HG03103 (cell line): ENCODE data around the gene LOXL3.

Experiments
- ATAC-seq: cut with Tn5 transposase; IDR thresholded peaks from one replicate; pipeline ENCODE4 v1.9.1; 2021; ENCODE audit warnings: low read depth; ENCODE audit not compliant: unreplicated experiment

Gene LOXL3

DNA sequence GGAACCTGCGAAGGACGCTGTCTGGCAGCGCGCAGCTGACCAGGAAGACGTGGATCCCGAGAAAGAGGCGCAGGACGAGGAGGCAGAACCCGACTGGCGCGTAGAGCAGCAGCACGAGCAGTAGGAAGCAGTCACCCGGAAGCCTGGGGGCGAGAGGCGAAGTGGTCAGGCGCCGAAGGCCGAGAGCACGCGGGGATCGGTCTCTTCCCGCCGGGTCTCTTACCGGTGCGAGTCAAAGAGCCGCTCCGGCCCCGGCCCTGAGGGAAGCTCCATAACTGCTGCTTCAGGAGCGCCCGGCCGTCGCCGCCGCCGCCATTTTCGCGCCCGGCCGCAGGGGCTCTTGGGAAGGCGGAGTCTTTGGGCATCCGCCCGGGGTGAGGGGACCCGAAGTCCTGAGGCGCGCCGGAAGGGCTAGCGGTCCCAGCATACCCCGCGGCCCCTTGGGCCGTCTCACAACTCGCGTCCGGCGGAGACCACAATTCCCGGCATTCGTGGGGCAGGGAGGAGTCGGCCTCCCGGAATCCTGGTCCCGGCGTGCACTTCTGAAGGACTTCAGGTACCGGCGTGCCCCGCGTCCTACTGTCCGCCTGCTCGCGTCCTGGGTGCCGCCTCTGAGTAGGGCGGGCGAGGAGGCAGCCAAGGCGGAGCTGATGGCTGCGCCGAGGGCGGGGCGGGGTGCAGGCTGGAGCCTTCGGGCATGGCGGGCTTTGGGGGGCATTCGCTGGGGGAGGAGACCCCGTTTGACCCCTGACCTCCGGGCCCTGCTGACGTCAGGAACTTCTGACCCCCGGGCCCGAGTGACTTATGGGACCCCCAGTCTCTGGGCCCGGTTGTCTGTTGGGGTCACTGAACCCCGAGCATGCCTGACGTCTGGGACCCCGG is 24.1 kb downstream of the LOXL3 start, which contains the start of the genes AUP1 and HTRA2:
Gene AUP1 (minus strand): TSS at position 350 of the 882 bp plus-strand sequence. CDS start 77 bp downstream, at position 273.
Gene HTRA2 (plus strand): TSS at position 577 of the 882 bp plus-strand sequence. CDS start 74 bp downstream, at position 651.
- peak; percentile 70 for ATAC-seq

DNA sequence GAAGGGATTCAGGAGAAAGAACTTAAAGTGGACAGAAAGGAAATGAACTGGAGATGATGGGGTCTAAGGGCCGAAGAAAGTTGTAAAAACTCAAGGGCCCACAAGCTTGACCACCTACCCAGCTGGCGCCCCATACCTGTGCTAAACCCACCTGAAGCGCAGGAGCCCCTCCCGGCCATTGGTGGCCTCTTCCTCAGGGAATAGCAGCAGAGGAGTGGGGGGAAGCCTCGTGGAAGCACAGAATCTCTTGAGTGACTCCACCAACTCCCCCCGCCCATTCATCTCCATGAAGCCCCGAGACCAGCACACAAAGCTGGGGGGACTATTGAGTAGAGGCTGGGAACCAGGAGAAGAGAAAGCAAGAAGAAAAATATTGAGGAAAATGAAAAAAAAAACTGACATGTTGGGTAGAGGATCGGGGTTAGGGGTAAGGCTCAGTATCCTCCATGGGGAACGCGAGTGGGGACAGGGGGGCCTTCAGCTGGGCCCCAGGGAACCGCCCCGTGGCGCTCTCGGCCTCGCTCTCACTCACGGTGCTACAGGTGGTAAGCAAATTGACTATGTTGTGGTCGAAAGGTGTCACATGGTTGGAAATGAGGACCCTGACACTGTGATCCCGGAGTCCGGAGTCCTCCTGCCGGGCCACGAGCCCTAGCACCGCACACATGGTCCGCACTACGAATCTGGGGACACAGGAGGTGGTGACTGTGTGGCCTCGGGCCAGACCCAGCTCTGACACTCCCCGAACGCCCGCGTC is 25.0 kb downstream of the LOXL3 start:
- no peak for ATAC-seq

DNA sequence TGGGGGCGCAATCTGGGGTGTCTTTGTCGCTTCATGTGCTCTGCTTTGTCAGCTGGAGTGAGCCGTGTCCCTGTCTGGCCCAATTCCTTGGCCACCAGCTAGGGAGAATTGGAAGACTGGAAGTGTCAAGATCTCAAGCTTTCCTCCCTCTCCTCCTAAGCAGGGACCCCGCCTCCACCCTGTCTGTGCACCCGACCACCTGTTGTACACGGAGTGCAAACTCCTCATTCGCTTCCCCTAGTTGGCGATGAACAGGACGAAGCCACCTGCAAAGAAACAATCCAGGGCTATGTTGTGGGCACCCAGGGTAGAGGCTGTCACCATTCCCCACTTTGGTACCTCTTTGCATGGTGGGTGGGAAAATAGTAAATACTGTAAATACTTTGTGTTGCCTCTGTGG is 26.0 kb downstream of the LOXL3 start:
- ATAC-seq: no peak

DNA sequence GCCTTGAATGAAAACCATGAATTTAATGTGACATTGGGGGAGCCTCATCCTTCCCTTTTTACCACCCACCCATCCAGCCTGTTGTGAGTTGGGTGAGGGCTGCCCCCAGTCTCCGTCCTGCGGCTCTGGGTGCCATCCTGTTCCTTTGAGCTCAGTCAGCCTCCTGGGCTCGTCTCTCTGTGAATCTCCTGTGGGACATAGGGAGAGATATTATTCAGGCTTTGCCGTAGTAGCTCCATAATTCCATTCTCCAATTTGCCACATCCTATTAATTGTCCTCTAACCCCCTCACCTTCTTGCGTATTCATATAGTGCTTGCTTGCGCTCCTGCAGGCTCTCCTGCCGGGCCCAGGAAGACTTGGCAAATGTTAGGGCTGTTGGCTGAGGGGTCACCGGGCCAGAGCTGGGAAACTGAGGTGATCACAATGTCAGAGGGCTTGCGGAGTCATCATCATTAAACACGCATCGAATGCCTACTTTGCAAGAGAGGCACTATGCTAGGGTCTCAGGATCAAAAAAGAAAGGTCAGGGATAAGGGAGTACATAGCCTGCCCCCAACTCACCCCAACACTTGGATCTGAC is 27.0 kb downstream of the LOXL3 start:
- no peak for ATAC-seq

DNA sequence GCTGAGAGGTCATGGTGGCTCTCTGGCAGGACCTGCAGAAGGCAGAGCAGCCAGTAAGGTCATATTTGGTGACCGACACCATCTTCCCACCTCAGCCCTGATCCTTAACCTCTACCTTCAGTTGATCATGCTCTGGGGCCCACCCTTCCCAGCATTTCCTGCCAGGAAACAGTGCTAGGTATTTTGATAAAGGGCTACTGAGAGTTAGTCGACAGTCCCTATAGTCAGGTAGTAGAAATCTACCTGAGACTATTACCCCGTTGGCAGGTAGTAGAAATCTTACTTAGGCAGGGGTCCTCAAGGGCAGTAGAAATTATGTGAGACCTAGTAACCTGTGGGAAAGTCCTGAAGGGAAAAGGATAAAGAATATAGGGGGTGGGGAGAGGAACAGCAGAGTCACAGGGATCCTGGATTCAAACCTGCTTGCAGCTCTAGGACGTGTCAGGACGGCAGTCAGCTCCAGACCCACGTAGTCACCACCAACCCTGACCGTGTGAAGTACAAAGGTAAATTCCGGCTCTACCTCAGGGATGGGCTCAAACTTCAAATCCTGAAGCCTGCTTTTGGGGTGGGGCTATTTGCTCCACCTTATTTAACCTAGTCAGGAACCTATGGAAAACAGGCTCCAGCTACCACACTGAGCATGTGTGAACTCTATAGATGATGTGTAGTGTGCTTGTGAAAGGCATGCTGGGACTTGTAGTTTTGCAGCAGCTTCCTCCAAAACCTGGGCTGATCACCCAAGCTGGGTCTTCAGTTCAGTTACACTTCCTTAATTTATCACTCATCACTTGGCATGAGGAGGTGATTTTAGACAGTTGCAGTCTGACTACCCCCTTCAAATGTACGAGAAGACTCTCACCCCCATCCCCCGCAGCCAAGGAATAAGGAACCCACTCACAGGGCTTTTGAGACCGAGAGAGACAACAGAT is 27.8 kb downstream of the LOXL3 start, which contains the start of gene DQX1:
Gene DQX1 (minus strand): TSS at position 515 of the 932 bp plus-strand sequence. CDS start 502 bp downstream, at position 13.
- ATAC-seq: peak; percentile 36

DNA sequence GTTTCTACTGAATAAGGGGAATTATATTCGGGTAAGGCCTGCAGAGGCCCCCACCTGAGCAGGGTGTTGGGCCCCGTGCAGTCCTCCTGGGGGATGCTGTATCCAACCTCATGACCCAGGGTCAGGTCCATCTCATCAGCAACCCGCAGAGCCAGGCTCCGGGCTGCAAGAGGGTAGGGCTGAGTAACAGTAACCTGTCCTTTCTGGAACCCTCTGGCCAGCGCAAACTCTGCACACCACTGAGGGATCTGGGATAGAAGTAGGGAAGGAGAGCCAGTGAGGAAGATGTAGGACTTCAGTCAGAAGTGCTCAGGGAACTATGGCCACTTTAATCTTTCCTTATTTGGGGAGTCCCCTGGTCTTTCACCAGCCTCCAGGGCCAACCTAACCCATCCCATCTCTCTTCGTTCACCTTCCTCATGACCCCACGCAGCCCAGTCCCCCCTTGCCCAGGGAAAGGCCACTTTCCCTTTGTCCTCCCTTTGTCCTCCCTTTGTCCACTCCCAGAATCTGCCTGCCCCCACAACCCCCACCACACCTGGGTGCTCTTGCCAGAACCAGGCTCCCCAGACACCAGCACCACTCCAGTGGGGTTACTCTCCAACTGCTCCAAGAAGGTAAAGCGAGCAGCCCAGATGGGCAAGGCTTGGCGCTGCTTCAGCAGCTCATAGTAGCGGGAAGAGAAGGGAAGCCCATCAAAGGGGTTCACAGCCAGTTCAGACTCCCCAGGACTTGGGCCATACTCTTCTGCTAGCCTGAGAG is 28.6 kb downstream of the LOXL3 start:
- ATAC-seq: no peak

DNA sequence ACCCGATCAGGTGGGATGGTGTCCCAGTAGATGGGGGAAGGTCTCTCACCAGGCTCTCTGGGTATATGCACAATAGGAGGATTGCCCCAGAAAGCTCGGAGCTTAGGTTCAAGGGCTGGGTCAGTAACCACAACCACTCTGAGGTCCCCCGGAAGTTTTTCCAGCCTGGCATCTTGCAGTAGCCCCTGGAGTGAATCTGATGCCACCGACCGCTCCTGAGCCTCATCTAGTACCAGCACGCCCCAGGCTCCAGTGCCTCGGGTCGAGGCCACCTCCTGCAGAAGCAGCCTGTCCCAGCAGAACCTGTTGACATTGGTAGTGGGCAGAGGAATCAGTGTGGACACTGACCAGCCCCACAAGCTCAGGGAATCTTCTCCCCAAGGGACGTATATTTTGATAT is 29.7 kb downstream of the LOXL3 start:
- no peak for ATAC-seq

DNA sequence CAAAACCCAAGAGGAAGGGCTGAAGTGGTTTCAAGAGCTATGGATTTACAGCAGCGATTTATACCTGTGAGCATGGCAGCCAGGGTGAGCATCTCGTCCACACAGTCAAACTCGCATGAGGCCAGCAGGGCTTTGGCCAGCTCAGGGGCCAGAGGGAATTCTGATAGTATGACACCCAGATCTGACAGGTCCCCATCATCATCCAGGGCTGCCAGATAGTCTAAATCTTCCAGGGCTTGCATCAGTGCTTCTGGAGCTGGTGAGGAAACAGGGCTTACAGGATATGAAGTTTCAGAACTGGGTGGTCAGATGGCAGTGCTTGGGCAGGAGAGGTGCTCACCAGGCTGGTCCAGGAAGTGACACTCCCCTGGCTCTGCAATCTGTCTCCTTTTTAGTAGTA is 31.2 kb downstream of the LOXL3 start:
- ATAC-seq: no peak

DNA sequence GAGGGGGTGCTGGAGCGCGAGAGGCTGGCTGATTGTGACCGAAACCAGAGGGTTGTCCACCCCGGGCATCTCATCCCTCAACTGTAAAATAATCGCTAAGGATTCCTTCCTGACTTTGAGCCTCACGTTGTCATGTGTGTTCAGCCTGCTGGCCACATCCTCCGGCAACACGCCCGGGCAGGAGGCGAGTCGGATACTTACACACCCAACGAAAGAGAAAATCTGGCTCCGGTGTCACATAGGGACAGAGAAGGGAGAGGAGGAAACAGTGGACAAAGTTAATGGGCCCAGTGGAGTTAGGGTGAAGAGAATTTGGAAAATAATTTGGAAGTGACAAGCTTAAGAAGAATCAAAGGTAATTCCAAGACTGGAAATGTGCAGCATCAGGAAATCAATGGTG is 37.1 kb downstream of the LOXL3 start:
- no peak for ATAC-seq

DNA sequence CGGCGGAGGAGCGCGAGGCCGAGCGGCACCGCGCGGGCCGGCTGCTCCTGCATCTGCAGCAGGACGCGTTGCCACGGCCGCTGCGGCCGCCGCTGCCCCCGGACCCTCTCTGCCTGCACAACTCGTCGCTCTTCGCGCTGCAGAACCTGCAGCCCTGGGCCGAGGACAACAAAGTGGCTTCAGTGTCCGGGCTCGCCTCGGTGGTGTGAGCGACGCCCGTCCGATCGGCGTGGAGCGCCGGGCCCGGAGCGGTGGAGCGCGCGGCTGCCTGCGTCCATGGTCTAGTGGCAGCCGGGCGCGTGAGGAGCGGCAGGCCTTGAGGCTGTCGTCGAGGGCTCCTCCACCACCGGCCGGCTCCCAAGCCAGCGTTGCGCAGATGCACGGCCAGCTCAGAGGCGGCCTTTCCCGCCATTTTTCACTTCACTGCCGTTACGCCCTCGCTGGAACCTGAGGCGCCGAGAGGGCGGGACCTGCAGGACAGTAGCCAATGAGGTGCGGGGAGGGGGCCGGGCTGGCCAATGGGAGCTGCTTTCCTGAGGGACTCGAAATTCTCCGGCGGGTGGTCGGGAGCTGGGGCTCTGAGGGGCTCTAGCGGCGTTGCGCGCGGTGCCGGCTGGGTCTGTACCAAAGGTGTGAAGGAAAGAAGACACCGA is 37.6 kb downstream of the LOXL3 start:
- ATAC-seq: no peak

DNA sequence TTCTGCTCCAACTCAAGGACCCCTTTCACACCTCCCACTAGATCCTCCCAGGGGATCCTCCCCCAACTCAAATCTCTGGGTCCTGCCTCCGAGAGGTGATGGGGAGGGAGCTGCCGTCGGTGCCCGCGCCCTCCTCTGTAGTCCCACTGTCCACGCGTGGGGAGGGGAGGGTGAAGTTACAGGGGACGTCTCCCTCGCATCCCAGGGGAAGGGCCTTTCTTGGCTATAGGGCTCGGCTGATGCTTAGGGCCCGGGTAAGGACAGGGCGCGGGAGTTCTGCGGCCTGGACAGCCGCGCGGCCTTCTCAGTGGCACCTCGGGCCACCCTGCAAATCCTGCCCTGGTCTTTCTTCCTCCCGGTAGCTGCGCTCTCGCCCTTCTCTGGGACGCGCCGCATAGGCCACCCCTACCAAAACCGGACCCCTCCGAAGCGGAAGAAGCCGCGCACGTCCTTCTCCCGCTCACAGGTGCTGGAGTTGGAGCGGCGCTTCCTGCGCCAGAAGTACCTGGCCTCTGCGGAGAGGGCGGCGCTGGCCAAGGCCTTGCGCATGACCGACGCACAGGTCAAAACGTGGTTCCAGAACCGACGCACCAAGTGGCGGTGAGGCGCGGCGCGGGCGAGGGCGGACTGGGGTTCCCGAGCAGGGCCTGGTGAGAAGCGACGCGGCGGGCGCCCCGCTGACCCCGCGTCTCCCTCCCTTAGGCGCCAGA is 38.3 kb downstream of the LOXL3 start:
- ATAC-seq: no peak

DNA sequence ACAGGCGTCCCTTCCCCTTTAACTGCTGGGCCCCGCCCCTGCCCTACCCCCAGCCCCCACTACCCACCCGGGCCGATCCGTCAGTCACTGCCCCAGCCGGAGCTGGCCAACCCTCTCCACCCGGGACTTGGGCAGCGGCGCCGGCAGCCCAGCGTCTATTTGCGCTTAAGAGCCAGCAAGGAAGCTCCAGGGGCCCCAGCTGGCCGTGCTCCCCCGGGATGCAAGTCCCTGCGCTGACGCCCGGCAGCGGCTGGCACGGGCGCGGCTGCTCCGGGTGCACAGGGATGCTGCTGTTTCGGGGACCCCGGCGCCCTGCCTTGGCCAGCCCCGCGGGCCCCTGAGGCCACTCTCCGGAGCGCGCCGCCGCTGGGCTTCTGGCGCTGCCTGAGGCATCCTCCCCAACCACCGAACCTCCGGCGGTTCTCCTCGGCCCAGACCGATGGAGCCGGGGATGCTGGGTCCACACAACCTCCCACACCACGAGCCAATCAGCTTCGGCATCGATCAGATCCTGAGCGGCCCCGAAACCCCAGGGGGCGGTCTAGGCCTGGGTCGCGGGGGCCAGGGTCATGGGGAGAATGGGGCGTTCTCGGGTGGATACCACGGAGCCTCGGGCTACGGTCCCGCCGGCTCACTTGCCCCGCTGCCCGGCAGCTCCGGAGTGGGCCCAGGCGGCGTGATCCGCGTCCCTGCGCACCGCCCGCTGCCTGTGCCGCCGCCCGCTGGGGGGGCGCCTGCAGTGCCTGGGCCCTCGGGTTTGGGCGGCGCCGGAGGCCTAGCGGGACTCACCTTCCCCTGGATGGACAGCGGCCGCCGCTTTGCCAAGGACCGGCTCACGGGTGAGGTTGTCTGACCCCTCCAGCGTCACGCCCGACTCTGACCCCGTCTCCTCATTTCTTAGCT is 39.1 kb downstream of the LOXL3 start, which contains the start of gene TLX2:
Gene TLX2 (plus strand): TSS at position 83 of the 903 bp plus-strand sequence. CDS start 357 bp downstream, at position 440.
- no peak for ATAC-seq

DNA sequence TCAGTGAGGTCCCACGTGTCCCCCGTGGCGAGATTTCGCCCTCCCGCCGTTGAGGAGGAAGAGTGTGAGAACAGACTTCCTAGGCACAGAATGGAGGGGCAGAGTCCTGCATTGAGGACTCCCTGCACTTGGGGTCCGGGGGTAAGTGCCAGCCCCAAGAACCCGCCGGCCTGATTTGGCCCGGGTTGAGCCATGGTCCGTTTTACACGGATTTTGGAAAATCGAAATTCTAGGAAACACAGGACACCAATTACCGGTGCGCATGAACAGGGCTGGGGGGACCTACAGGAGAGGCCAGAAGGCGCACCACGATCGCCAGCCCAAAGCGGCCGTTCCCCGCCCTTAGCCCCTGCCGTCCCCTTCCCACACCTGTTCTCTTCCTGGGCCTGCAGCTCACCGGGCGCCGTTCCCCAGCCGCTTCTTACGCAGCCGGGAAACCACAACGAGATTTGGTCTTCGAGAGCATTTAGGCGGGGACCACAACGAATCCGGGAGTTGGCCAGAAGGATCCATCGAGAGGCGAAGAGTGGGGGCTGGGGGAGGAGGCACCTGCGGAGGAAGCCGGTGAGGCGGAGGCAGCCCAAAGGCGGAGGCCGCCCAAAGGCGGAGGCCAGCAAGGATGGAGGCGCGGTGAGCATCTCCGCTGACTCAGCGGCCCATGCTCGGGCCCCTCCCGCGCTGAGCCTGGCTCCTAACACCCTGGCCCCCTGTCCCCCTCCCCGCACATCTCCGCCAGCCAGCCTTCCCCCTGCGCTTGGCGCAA is 40.0 kb downstream of the LOXL3 start:
- ATAC-seq: no peak

DNA sequence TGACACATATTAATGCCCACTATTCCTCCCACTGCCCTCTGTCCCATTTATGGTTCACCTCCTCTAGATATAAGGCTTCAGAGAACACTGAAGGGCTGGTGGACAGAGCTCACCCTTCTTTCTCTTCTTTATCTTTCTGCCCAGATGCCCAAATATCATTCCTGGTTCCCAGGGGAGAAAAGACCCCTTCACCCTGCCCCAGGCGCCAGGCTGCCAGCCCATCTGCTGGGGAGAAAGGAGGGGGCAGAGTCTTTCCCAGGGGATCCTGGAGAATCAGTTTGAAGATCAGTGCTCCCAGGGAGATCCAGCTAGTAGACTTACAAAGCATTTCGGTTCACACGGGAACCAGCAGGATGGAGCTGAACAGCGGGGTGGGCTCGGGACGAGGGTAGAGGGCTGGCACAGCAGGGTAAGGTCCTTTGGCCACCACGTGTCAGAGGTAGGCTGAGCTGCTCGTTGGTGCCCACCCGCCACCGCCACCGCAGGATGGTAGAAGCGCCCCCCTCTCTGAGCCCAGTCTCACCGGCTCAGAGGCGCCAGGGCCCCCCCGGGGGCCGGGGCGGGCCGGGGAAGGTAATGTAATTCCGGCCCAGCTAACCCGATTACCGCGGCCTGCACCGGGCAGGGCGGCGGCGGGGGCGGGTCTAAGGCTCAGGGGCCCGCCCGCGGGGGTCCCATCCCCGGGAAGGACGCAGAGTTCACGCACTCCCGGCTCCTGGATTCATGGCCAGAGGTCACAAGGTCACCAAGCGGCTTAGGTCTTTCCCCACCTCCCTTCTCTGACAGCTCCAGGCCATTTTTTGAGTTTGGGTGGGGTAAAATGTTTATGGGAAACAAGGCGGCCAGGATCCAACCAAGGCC is 40.8 kb downstream of the LOXL3 start:
- ATAC-seq: no peak
